ENCODE results near the gene BOK. TPM values are rescaled to one million over a fixed set of nuclear protein-coding genes. Genes with fewer than 3 reads are reported as not detected.

The BOK gene, protein sequence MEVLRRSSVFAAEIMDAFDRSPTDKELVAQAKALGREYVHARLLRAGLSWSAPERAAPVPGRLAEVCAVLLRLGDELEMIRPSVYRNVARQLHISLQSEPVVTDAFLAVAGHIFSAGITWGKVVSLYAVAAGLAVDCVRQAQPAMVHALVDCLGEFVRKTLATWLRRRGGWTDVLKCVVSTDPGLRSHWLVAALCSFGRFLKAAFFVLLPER
- 100 to 1,000 TPM in 1 of 6 donors, 10 to 100 TPM in 5; 42.9 to 143 (median 61.3) TPM for total RNA-seq

DNA sequence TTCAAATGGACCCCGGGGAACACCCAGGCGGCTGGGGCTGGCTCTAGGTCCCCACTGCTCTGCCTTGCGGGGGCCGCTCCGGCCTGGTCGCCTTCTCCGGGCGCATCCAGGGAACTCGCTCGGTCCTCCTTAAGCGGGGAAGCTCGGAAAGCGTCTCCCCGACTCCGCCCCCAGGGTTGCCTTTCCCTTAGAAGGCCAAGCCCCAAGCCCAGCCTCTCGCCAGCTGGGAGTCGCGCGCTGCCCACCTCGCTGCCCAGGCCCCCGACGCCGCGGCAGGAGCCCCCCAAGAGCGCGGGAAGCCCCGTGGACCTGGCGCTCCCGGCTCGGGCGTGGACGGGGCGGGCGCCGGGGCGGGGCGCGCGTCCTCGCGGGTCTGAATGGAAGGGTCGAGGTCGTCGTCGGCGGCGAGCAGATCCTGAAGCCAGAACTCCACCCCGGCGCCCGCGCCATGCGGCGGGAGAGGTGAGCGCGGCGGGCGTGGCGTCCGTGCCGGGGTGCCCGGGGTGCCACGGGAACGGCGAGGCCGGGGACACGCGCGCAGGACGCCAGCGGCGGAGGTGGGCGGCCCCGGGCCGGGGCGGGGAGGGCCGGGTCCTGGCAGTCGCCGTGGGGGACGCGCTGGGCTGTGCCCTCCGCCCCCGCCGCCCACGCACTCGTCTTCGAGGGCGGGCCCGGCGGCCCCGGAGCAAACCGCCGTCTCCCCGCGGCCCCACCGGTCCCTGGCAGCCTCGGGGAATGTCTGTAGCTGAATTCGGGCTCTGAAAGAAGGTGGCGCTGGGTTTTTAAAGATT is at the start of gene BOK:
TSS of gene BOK (plus strand) at position 214 of the 791 bp plus-strand sequence. CDS start 739 bp downstream, outside the sequence.
- peak; percentile 79 to 93 for DNase-seq
- H3K36me3 ChIP-seq = peaks cover 0 to 7% (median 3%) of the 10 kb centered on the region in 4 donors
- peaks cover 32 to 62% (median 44%) of the 10 kb centered on the region in 4 donors for H3K4me1 ChIP-seq
- H3K27me3 ChIP-seq = peaks cover 0 to 10% (median 0%) of the 10 kb centered on the region in 4 donors
- 1 to 4% methylated on average over 26 to 57 of the region's 98 CpGs for WGBS, 2 donors
- peak within 1 kb of the TSS; percentile 61 to 86 (median 80) for H3K27ac ChIP-seq
- peak within 1 kb of the TSS; percentile 58 to 95 (median 76) for H3K4me3 ChIP-seq
- H3K9me3 ChIP-seq = no peaks in the 10 kb centered on the region
- peak in 1 of 2 donors; percentile 74 for ATAC-seq (ENCODE audit: low FRiP score in 2 of 2)
- peak in 2 of 4 donors; percentile 28 to 37 for TF ChIP-seq POLR2A (IDR thresholded peaks at IDR 0.05)
- no peak for TF ChIP-seq POLR2AphosphoS5 (IDR thresholded peaks at IDR 0.05)
- TF ChIP-seq, protein P1, sequence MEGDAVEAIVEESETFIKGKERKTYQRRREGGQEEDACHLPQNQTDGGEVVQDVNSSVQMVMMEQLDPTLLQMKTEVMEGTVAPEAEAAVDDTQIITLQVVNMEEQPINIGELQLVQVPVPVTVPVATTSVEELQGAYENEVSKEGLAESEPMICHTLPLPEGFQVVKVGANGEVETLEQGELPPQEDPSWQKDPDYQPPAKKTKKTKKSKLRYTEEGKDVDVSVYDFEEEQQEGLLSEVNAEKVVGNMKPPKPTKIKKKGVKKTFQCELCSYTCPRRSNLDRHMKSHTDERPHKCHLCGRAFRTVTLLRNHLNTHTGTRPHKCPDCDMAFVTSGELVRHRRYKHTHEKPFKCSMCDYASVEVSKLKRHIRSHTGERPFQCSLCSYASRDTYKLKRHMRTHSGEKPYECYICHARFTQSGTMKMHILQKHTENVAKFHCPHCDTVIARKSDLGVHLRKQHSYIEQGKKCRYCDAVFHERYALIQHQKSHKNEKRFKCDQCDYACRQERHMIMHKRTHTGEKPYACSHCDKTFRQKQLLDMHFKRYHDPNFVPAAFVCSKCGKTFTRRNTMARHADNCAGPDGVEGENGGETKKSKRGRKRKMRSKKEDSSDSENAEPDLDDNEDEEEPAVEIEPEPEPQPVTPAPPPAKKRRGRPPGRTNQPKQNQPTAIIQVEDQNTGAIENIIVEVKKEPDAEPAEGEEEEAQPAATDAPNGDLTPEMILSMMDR (IDR thresholded peaks at IDR 0.05) = peak in 1 of 6 experiments; percentile 9
- no peak for TF ChIP-seq EP300 (IDR thresholded peaks at IDR 0.05)

DNA sequence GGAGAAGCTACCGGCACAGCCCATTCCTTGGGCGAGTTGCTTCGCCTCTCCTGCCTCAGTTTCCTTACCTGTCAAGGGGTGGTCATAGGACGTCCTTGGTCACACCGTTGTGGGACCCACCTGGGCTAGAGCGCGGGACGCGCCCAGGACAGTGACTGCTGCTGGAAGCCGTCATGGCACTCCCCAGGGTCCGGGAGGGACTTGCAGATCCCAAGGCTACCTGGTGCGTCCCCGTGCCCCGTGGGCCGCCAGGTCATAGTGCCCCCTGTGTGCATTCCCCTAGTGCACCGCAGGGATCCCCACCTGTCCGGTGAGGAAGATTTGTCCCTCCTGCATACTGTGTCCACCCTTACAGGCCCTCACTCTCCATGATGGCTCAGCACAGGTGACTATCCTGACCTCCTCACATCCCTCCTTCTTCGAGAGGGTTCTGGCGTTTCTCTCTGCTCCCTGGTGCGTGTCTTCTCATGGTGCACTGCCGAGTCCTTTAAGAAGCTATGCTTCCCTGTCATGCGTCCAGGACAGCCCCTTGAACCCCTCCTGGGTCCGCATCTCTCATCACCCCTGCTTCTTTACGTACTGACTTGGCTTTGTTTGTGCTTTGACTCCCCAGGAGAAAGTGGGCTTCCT is 49.3 kb upstream of the BOK start:
- Histone ChIP-seq H3K9me3 (no peaks in the 10 kb centered on the region), H3K4me1 (peaks cover 15 to 38% (median 33%) of the 10 kb centered on the region in 4 donors), H3K36me3 (no peaks in the 10 kb centered on the region), H3K27ac (peak overlapping the region; percentile 75 to 92 (median 88)), H3K4me3 (peak overlapping the region; percentile 73 to 95 (median 90)), H3K27me3 (no peaks in the 10 kb centered on the region)
- DNase-seq = no peak
- WGBS, 2 donors = 31 to 44% methylated on average over 8 to 23 of the region's 24 CpGs
- peak in 1 of 2 donors; percentile 0 for ATAC-seq (ENCODE audit: low FRiP score in 2 of 2)
- TF ChIP-seq EP300 (IDR thresholded peaks at IDR 0.05) = no peak

DNA sequence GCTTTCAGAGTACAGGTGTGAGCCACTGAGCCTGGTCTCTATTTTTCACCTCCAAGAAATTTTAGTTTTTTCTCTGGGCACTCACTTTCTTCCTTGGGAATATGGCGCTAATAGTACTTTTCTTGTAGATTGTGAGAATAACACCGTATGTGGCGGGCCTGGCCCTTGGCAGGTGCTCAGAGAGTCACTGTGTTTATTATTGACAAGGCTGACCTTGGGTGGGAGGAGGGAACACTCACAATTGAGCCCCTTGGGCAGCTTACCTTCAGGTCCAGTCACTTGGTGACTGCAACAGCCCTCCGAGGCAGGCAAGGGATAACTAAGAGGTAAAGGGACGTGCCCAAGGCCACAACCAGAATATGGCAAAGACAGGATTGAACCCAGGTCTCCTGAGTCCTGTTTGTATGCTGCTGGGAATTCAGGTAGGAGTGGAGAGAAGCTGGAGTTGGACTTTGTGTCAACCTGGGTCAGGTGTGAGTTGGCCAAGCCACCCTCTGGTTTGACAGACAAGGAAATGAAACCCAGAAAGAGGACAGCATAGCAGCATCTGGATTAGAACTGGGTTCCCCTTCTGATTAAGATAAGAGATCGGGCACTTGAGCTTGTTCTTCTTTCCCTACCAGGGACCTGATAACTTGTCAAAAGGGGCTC is 47.3 kb upstream of the BOK start:
- Histone ChIP-seq H3K27me3 (no peaks in the 10 kb centered on the region), H3K36me3 (no peaks in the 10 kb centered on the region), H3K4me1 (peaks cover 13 to 28% (median 24%) of the 10 kb centered on the region in 4 donors), H3K4me3 (no peak overlapping the region), H3K9me3 (no peaks in the 10 kb centered on the region), H3K27ac (no peak overlapping the region)
- TF ChIP-seq, protein P1 (IDR thresholded peaks at IDR 0.05) = no peak
- TF ChIP-seq EP300 (IDR thresholded peaks at IDR 0.05) (no peak), POLR2AphosphoS5 (IDR thresholded peaks at IDR 0.05) (no peak), POLR2A (IDR thresholded peaks at IDR 0.05) (no peak)
- ATAC-seq (ENCODE audit: low FRiP score in 2 of 2) (no peak), DNase-seq (no peak)
- WGBS, 2 donors = 93 to 94% methylated on average over 5 to 6 of the region's 6 CpGs

DNA sequence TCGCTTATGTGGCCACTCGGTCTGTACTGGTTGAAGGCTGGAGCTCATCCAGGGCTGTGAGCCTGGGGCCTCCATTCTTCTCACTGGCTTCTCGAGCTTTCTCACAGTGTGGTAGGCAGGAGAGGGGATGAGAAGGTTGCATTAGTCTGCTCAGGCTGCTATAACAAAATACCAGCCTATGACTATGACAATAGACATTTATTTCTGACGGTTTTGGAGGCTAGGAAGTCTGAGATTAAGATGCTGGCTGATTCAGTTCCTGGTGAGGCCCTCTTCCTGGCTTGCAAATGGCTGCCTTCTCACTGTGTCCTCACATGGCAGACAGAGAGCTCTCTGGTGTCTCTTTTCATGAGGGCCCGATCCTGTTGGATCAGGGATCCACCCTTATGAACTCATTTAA is 44.0 kb upstream of the BOK start:
- WGBS, 2 donors = 86 to 88% methylated on average over 5 of the region's 5 CpGs
- no peak overlapping the region for H3K27ac ChIP-seq
- no peaks in the 10 kb centered on the region for H3K36me3 ChIP-seq
- no peak overlapping the region for H3K4me3 ChIP-seq
- ATAC-seq (ENCODE audit: low FRiP score in 2 of 2) (no peak), DNase-seq (no peak)
- H3K4me1 ChIP-seq = peaks cover 0 to 5% (median 2%) of the 10 kb centered on the region in 4 donors
- TF ChIP-seq, protein P1 (IDR thresholded peaks at IDR 0.05) = no peak
- TF ChIP-seq EP300 (IDR thresholded peaks at IDR 0.05) (no peak), POLR2A (IDR thresholded peaks at IDR 0.05) (no peak), POLR2AphosphoS5 (IDR thresholded peaks at IDR 0.05) (no peak)
- no peaks in the 10 kb centered on the region for H3K9me3 ChIP-seq
- no peaks in the 10 kb centered on the region for H3K27me3 ChIP-seq
